ENCODE measurements around the gene LRFN5. TPM values are rescaled to one million over a fixed set of nuclear protein-coding genes. Genes with fewer than 3 reads are reported as not detected.

Gene LRFN5
- total and polyA plus RNA-seq, 9 of the 15 experiments (the other 6 are each of a cell fraction or from before 2014, with no cell fraction given), result 0.01 to 0.27 (median 0.09) TPM; not detected in 1

DNA sequence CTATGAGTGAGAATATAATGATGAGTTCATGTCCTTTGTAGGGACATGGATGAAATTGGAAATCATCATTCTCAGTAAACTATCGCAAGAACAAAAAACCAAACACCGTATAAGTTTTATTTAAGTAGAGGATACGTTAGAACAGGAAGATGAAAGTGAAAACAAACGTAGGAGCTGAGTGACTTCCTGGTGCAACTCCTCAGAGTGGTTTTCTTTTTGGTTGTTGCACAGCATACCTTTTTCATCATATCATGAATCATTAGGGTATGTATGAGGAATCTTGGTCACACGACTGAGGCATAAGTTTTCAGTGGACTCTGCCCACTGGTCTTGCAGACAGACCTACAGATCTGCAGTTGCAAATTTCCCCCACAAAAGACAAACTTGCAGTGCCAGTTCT lies 199.0 kb downstream of the LRFN5 start (continued):
- TF ChIP-seq EP300 (IDR thresholded peaks at IDR 0.05; ENCODE audit: low read length) (no peak), WHSC1 (IDR thresholded peaks at IDR 0.05; ENCODE audit: low read length) (no peak), TOE1 (IDR thresholded peaks at IDR 0.05; ENCODE audit: borderline replicate concordance) (no peak), TOE1 (CRISPR knock-in tag; IDR thresholded peaks at IDR 0.05; ENCODE audit: borderline replicate concordance, low read depth) (no peak), MEF2D (tag; conservative IDR thresholded peaks at IDR 0.05; ENCODE audit: low read depth) (no peak)

DNA sequence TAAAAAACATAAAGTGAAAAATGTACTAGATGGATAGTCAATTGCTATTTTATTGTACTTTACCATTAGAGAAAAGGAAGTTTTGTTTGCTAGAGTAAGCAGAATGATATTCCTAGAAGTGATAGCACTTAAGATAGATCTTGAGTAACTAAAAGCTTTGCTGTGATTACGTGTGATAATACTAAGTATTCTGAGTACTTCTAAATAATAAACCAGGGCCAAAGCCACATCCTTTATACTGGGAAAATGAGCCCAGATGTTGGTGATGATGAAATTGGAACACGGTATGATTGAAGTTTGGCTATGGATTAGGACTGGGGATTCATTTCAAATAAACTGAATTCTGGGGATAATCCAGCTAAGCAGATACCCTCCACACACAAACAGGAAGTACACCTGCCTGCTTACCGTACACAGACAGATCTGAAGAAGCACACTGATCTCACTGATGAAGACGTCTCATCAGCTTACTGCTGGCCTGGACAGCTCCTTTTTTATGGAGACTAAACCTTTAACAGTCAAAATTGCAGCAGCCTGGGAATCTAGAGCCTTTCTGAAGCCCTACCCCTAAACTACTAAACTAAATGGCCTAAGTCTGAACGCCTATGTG lies 199.8 kb downstream of the LRFN5 start:
- no peaks in the 10 kb centered on the region for H3K9me1 ChIP-seq (ENCODE audit: control insufficient read depth, insufficient read depth, low read length)
- H2AFZ ChIP-seq (ENCODE audit: low read depth, low read length), result no peak overlapping the region
- intact Hi-C loops (cut with micrococcal nuclease), result no loop called here
- H3K9me3 ChIP-seq (replicated peaks; ENCODE audit: control insufficient read depth, insufficient read depth, low read depth, low read length), result no peaks in the 10 kb centered on the region
- H3K4me3 ChIP-seq, result no peak overlapping the region
- H3K4me1 ChIP-seq (replicated peaks in 1 of 2; ENCODE audit: control insufficient read depth in 2 of 2, insufficient read depth in 2 of 2, low read length in 2 of 2), result no peaks in the 10 kb centered on the region
- FAIRE-seq (no peak), ATAC-seq (no peak), DNase-seq (ENCODE audit: extremely low read depth in 1 of 4, low spot score in 3 of 4) (no peak)
- no peak overlapping the region for H3K9ac ChIP-seq (ENCODE audit: insufficient read depth in 1 of 2, low read depth in 2 of 2, low read length in 2 of 2)
- CTCF ChIA-PET (ENCODE audit: low intra/inter-chr PET ratio), result no interaction called here
- H3K36me3 ChIP-seq (ENCODE audit: control insufficient read depth, insufficient read depth, low read length), result no peaks in the 10 kb centered on the region
- POLR2A ChIA-PET, result no interaction called here
- WGBS (ENCODE audit: insufficient coverage, low coverage, missing lambda C conversion rate), result 2% methylated on average over 5 of the region's 5 CpGs
- no peaks in the 10 kb centered on the region for H3K27me3 ChIP-seq (ENCODE audit: control insufficient read depth in 2 of 2, insufficient read depth in 2 of 2, low read length in 2 of 2)
- no TSS peak for BruUV-seq (replicated peaks)
- no peaks in the 10 kb centered on the region for H4K20me1 ChIP-seq (replicated peaks; ENCODE audit: control insufficient read depth, insufficient read depth, low read length)
- H3K27ac ChIP-seq (ENCODE audit: extremely low read depth, low read depth, low read length), result no peak overlapping the region
- in situ Hi-C loops (cut with MboI), result no loop called here
- H3K4me2 ChIP-seq (ENCODE audit: insufficient read depth, low read length), result no peak overlapping the region
- H3K79me2 ChIP-seq (ENCODE audit: control insufficient read depth, insufficient read depth, low read length), result no peaks in the 10 kb centered on the region
- no peak for TF ChIP-seq SFPQ (IDR thresholded peaks at IDR 0.05; ENCODE audit: low read depth, low read length)
- TF ChIP-seq KLF10 (CRISPR knock-in tag; IDR thresholded peaks at IDR 0.05), result no peak
- TF ChIP-seq FIP1L1 (IDR thresholded peaks at IDR 0.05; ENCODE audit: low read depth, low read length, poor library complexity, severe bottlenecking), result no peak
- no peak for TF ChIP-seq MXI1 (IDR thresholded peaks at IDR 0.05; ENCODE audit: low read depth, low read length)
- TF ChIP-seq NFRKB (IDR thresholded peaks at IDR 0.05; ENCODE audit: low read depth), result no peak
- no peak for TF ChIP-seq KAT2B (IDR thresholded peaks at IDR 0.05; ENCODE audit: low read depth, low read length)
- no peak for TF ChIP-seq NRF1 (conservative IDR thresholded peaks at IDR 0.05 in 1 of 2, IDR thresholded peaks at IDR 0.05 in 1 of 2)
- TF ChIP-seq ZNF764 (CRISPR knock-in tag; IDR thresholded peaks at IDR 0.05; ENCODE audit: low read depth), result no peak
- TF ChIP-seq ZSCAN32 (CRISPR knock-in tag; IDR thresholded peaks at IDR 0.05), result no peak
- no peak for TF ChIP-seq ZNF644 (tag; IDR thresholded peaks at IDR 0.05; ENCODE audit: low read depth)
- no peak for TF ChIP-seq MYBL2 (IDR thresholded peaks at IDR 0.05; ENCODE audit: low read depth)
- no peak for TF ChIP-seq MYBL2 (CRISPR knock-in tag; IDR thresholded peaks at IDR 0.05; ENCODE audit: borderline replicate concordance)
- TF ChIP-seq E2F4 (CRISPR knock-in tag; IDR thresholded peaks at IDR 0.05; ENCODE audit: low read depth), result no peak

Measured in K562 (cell line).